Measurements from ENCODE around the gene CHD6. TPM values are rescaled to one million over a fixed set of nuclear protein-coding genes. Genes with fewer than 3 reads are reported as not detected.

The CHD6 gene
- total and polyA plus RNA-seq, 4 donors: 3.3 to 23.4 (median 18.2) TPM

DNA sequence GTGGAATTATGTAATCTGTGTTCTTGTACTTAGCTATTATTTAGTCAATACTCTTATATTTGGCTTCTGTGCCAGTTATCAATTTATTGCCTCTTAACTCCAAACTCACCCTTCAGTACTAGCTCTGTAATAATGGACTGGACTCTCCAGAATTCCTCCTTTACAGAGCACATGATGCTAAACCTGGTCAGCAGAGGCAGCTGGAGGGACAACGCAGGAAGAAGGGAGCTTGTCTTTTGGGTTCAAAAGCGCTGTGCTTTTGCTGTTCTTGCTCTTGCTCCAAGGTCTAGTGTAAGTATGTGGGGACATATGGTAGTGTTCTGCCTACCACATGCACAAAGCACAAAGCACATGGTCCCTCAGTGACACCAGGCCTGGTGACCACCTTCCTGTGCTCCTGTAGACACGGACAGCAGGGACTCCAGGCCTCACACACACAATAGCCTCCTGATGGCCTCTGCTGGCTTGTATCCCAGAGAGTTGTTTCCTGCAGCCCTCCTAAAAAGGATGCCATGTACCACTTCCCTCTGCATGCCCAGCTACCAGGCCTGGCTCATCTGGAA is 46.1 kb downstream of the CHD6 start:
- no peaks in the 10 kb centered on the region for H3K36me3 ChIP-seq (ENCODE audit: control insufficient read depth in 4 of 4, insufficient read depth in 3 of 4, low read depth in 1 of 4, low read length in 3 of 4)
- peaks cover 4 to 23% (median 10%) of the 10 kb centered on the region in 4 donors for H3K4me1 ChIP-seq (ENCODE audit: control insufficient read depth in 4 of 4, insufficient read depth in 4 of 4, low read length in 3 of 4)
- H3K9ac ChIP-seq (ENCODE audit: low read depth in 1 of 2, low read length in 2 of 2): no peak overlapping the region
- WGBS: 91% methylated on average over 3 of the region's 3 CpGs
- no peak for DNase-seq (ENCODE audit: low spot score)
- H3K9me3 ChIP-seq (ENCODE audit: control insufficient read depth in 4 of 4, low read length in 3 of 4): peaks cover 0 to 2% (median 0%) of the 10 kb centered on the region in 4 donors
- no peak overlapping the region for H3K4me3 ChIP-seq (ENCODE audit: low read depth in 1 of 3, low read length in 3 of 3)
- H3K27me3 ChIP-seq (ENCODE audit: control insufficient read depth in 4 of 4, insufficient read depth in 4 of 4, low read length in 3 of 4): no peaks in the 10 kb centered on the region
- TF ChIP-seq TAF1 (conservative IDR thresholded peaks at IDR 0.05) (no peak), RAD21 (IDR thresholded peaks at IDR 0.05) (peak in 1 of 2 donors; percentile 75), JUND (IDR thresholded peaks at IDR 0.05) (no peak), HNF4A (conservative IDR thresholded peaks at IDR 0.05) (peak in 1 of 2 donors; percentile 28)
- TF ChIP-seq, protein P1, sequence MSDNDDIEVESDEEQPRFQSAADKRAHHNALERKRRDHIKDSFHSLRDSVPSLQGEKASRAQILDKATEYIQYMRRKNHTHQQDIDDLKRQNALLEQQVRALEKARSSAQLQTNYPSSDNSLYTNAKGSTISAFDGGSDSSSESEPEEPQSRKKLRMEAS (IDR thresholded peaks at IDR 0.05): no peak
- TF ChIP-seq, protein P2, sequence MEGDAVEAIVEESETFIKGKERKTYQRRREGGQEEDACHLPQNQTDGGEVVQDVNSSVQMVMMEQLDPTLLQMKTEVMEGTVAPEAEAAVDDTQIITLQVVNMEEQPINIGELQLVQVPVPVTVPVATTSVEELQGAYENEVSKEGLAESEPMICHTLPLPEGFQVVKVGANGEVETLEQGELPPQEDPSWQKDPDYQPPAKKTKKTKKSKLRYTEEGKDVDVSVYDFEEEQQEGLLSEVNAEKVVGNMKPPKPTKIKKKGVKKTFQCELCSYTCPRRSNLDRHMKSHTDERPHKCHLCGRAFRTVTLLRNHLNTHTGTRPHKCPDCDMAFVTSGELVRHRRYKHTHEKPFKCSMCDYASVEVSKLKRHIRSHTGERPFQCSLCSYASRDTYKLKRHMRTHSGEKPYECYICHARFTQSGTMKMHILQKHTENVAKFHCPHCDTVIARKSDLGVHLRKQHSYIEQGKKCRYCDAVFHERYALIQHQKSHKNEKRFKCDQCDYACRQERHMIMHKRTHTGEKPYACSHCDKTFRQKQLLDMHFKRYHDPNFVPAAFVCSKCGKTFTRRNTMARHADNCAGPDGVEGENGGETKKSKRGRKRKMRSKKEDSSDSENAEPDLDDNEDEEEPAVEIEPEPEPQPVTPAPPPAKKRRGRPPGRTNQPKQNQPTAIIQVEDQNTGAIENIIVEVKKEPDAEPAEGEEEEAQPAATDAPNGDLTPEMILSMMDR (IDR thresholded peaks at IDR 0.05; ENCODE audit: low read depth, low read length, missing input control): peak; percentile 13
- no peak overlapping the region for H3K27ac ChIP-seq (ENCODE audit: low read depth in 1 of 2, low read length in 2 of 2)

DNA sequence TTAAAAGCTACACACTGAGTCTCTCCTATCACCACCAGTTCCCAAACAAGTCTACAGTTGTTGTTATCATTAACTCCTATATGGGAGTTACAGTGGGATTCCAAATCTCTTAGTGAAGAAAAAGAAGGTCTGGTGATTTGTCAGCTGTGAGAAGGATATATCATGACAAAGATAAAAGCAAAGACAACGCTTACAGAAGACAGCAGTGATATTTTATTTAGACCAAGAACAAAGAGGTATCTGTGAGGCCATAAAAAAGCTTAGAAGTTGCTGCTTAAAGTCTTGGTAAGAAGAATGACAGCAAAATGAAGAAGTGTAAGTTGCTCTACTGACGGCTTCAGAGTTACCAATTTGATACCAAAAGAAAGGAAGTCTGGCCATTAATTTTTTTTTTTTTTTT is 47.2 kb downstream of the CHD6 start:
- TF ChIP-seq, protein P3, sequence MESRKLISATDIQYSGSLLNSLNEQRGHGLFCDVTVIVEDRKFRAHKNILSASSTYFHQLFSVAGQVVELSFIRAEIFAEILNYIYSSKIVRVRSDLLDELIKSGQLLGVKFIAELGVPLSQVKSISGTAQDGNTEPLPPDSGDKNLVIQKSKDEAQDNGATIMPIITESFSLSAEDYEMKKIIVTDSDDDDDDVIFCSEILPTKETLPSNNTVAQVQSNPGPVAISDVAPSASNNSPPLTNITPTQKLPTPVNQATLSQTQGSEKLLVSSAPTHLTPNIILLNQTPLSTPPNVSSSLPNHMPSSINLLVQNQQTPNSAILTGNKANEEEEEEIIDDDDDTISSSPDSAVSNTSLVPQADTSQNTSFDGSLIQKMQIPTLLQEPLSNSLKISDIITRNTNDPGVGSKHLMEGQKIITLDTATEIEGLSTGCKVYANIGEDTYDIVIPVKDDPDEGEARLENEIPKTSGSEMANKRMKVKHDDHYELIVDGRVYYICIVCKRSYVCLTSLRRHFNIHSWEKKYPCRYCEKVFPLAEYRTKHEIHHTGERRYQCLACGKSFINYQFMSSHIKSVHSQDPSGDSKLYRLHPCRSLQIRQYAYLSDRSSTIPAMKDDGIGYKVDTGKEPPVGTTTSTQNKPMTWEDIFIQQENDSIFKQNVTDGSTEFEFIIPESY (IDR thresholded peaks at IDR 0.05): no peak
- TF ChIP-seq YY1 (IDR thresholded peaks at IDR 0.05) (no peak), FOXA2 (IDR thresholded peaks at IDR 0.05) (no peak), HNF4G (IDR thresholded peaks at IDR 0.05) (no peak), RAD21 (IDR thresholded peaks at IDR 0.05) (no peak), FOXA1 (IDR thresholded peaks at IDR 0.05) (no peak), RXRA (IDR thresholded peaks at IDR 0.05) (no peak), JUND (IDR thresholded peaks at IDR 0.05) (no peak), NR2F2 (IDR thresholded peaks at IDR 0.05) (no peak), GABPA (IDR thresholded peaks at IDR 0.05 in 1 of 2, conservative IDR thresholded peaks at IDR 0.05 in 1 of 2) (no peak), TAF1 (conservative IDR thresholded peaks at IDR 0.05) (no peak), SP1 (IDR thresholded peaks at IDR 0.05) (no peak), EGR1 (IDR thresholded peaks at IDR 0.05; ENCODE audit: low read depth in 2 of 2) (no peak), HNF4A (conservative IDR thresholded peaks at IDR 0.05) (no peak)
- TF ChIP-seq, protein P4, sequence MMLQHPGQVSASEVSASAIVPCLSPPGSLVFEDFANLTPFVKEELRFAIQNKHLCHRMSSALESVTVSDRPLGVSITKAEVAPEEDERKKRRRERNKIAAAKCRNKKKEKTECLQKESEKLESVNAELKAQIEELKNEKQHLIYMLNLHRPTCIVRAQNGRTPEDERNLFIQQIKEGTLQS (IDR thresholded peaks at IDR 0.05): no peak
- TF ChIP-seq, protein P2 (IDR thresholded peaks at IDR 0.05; ENCODE audit: low read depth, low read length, missing input control): no peak
- TF ChIP-seq, protein P1 (IDR thresholded peaks at IDR 0.05): no peak
- TF ChIP-seq, protein P5, sequence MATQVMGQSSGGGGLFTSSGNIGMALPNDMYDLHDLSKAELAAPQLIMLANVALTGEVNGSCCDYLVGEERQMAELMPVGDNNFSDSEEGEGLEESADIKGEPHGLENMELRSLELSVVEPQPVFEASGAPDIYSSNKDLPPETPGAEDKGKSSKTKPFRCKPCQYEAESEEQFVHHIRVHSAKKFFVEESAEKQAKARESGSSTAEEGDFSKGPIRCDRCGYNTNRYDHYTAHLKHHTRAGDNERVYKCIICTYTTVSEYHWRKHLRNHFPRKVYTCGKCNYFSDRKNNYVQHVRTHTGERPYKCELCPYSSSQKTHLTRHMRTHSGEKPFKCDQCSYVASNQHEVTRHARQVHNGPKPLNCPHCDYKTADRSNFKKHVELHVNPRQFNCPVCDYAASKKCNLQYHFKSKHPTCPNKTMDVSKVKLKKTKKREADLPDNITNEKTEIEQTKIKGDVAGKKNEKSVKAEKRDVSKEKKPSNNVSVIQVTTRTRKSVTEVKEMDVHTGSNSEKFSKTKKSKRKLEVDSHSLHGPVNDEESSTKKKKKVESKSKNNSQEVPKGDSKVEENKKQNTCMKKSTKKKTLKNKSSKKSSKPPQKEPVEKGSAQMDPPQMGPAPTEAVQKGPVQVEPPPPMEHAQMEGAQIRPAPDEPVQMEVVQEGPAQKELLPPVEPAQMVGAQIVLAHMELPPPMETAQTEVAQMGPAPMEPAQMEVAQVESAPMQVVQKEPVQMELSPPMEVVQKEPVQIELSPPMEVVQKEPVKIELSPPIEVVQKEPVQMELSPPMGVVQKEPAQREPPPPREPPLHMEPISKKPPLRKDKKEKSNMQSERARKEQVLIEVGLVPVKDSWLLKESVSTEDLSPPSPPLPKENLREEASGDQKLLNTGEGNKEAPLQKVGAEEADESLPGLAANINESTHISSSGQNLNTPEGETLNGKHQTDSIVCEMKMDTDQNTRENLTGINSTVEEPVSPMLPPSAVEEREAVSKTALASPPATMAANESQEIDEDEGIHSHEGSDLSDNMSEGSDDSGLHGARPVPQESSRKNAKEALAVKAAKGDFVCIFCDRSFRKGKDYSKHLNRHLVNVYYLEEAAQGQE (IDR thresholded peaks at IDR 0.05): no peak
- no peak for DNase-seq (ENCODE audit: low spot score)
- Histone ChIP-seq H3K4me1 (ENCODE audit: control insufficient read depth in 4 of 4, insufficient read depth in 4 of 4, low read length in 3 of 4) (peaks cover 0 to 20% (median 5%) of the 10 kb centered on the region in 4 donors), H3K27me3 (ENCODE audit: control insufficient read depth in 4 of 4, insufficient read depth in 4 of 4, low read length in 3 of 4) (no peaks in the 10 kb centered on the region), H3K36me3 (ENCODE audit: control insufficient read depth in 4 of 4, insufficient read depth in 3 of 4, low read depth in 1 of 4, low read length in 3 of 4) (no peaks in the 10 kb centered on the region), H3K9ac (ENCODE audit: low read depth in 1 of 2, low read length in 2 of 2) (no peak overlapping the region), H3K27ac (ENCODE audit: low read depth in 1 of 2, low read length in 2 of 2) (no peak overlapping the region), H3K4me3 (ENCODE audit: low read depth in 1 of 3, low read length in 3 of 3) (no peak overlapping the region), H3K9me3 (ENCODE audit: control insufficient read depth in 4 of 4, low read length in 3 of 4) (peaks cover 0 to 2% (median 0%) of the 10 kb centered on the region in 4 donors)
- 84% methylated on average over 2 of the region's 2 CpGs for whole genome bisulfite sequencing

Measured in liver (tissue), 9 donors.